PC-3 (cell line): ENCODE results near the gene ZNF473. TPM values are rescaled to one million over a fixed set of nuclear protein-coding genes. Genes with fewer than 3 reads are reported as not detected.

Experiments used
- ATAC-seq: fragments of 200-7000 bp; cut with Tn5 transposase; 2 replicates; pipeline ENCODE4 v1.9.1; 2020; ENCODE audit warnings: mild to moderate bottlenecking, moderate library complexity
- BruUV-seq: library from RNA; stranded (reverse); fragments of 400-500 nt; replicated peaks from 2 replicates; lab custom pipeline; 2021; lab: Mats Ljungman, UMichigan
- CTCF ChIA-PET: fragments of 300-600 bp; sonication (Branson Sonifier 250); formaldehyde crosslinking; loops from one replicate; lab custom pipeline; 2022; ENCODE audit warnings: antibody characterized with exemption; lab: Charles Lee
- POLR2A ChIA-PET: fragments of 300-600 bp; sonication (Branson Sonifier 250); formaldehyde crosslinking; loops from one replicate; lab custom pipeline; 2022; ENCODE audit warnings: antibody characterized with exemption; ENCODE audit not compliant: unreplicated experiment; lab: Charles Lee
- DNase-seq: peaks from one replicate; pipeline ENCODE4 v3.0.0-alpha.2; 2015
- H2AFZ ChIP-seq: fragments of 300-600 bp; sonication (generic); 2 replicates; pipeline ENCODE4 v1.6.0; 2016; ENCODE audit warnings: antibody characterized with exemption, low read length
- H3F3A ChIP-seq: fragments of 300-600 bp; sonication (generic); one replicate; pipeline ENCODE4 v1.6.0; 2017; ENCODE audit warnings: antibody characterized with exemption, low read length, control low read depth, mild to moderate bottlenecking; ENCODE audit not compliant: unreplicated experiment
- H3K27ac ChIP-seq: fragments of 300-600 bp; sonication (generic); 2 replicates; pipeline ENCODE4 v1.5.1; 2016; ENCODE audit warnings: mild to moderate bottlenecking, low read length
- H3K27me3 ChIP-seq: fragments of 300-600 bp; sonication (generic); 2 replicates; pipeline ENCODE4 v1.6.1; 2016; ENCODE audit warnings: low read length, mixed read lengths
- H3K36me3 ChIP-seq: fragments of 300-600 bp; sonication (generic); 2 replicates; pipeline ENCODE4 v1.6.1; 2016; ENCODE audit warnings: low read depth, mixed run types, low read length, mixed read lengths
- H3K4me1 ChIP-seq: fragments of 300-600 bp; sonication (generic); 2 replicates; pipeline ENCODE4 v1.5.1; 2016; ENCODE audit warnings: low read length; ENCODE audit not compliant: insufficient read depth
- H3K4me2 ChIP-seq: fragments of 300-600 bp; sonication (generic); 2 replicates; pipeline ENCODE4 v1.6.0; 2016; ENCODE audit warnings: low read length
- H3K4me3 ChIP-seq: fragments of 300-600 bp; sonication (generic); 2 replicates; pipeline ENCODE4 v1.5.1; 2016; ENCODE audit warnings: mild to moderate bottlenecking, low read length, mixed read lengths
- H3K79me2 ChIP-seq: fragments of 300-600 bp; sonication (generic); 2 replicates; pipeline ENCODE4 v1.6.1; 2017; ENCODE audit warnings: low read length, mixed read lengths
- H3K9ac ChIP-seq: fragments of 300-600 bp; sonication (generic); 2 replicates; pipeline ENCODE4 v1.6.0; 2016; ENCODE audit warnings: mild to moderate bottlenecking, low read length
- H3K9me2 ChIP-seq: fragments of 300-600 bp; sonication (generic); replicated peaks from 2 replicates; pipeline ENCODE4 v1.6.1; 2016; ENCODE audit warnings: mixed run types, low read length, mixed read lengths
- H3K9me3 ChIP-seq: fragments of 300-600 bp; sonication (generic); 2 replicates; pipeline ENCODE4 v1.6.1; 2016; ENCODE audit warnings: low read length, mixed read lengths
- H4K20me1 ChIP-seq: fragments of 300-600 bp; sonication (generic); 2 replicates; pipeline ENCODE4 v1.6.1; 2016; ENCODE audit warnings: low read length, mixed read lengths
- EZH2 ChIP-seq: fragments of 300-600 bp; sonication (generic); IDR thresholded peaks from one replicate; pipeline ENCODE4 v1.6.1; 2017; ENCODE audit warnings: antibody characterized with exemption, mild to moderate bottlenecking, low read length; ENCODE audit not compliant: unreplicated experiment
- EZH2phosphoT487 ChIP-seq: fragments of 300-600 bp; sonication (generic); IDR thresholded peaks from 2 replicates; pipeline ENCODE4 v1.6.1; 2018; ENCODE audit warnings: mild to moderate bottlenecking, antibody characterized with exemption, low read length, borderline replicate concordance
- intact Hi-C: fragments of 100-400 bp; cut with micrococcal nuclease; formaldehyde crosslinking; loops from 2 replicates; pipeline ENCODE4 v1.9.0; 2023
- total RNA-seq: library from RNA; depleted of rRNA; stranded (reverse); fragments of >200 nt; gene quantifications from 2 replicates; pipeline ENCODE4 v1.2.3, GENCODE V29; 2014
- TF ChIP-seq, protein P1 (sequence below): fragments of 300-600 bp; sonication (generic); conservative IDR thresholded peaks from 2 replicates; pipeline ENCODE4 v1.5.1; 2017; ENCODE audit warnings: antibody characterized with exemption, low read depth, mild to moderate bottlenecking, low read length

Gene ZNF473
- total RNA-seq, 1 experiment from 2014 or later: 18.5 TPM

DNA sequence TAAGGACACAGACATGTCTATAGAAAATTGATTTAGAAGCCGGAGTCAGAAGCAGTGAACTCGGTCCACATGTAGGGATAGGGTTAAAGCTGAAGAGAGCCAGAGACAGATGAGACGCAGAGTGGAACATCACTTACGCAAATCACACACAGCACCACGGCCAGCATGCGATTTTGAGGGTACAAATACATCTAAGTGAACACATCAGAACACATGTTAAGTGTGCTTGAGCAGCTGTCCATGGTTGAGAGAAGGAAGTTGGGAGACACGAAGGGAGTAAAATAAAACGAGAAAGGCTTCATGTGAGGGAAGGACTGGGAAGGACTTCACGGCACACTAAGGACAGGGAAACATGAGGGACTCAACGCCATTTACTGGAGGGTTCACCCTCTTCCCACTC is 39.5 kb upstream of the ZNF473 start:
- Histone ChIP-seq H3F3A (no peaks in the 10 kb centered on the region), H2AFZ (no peak overlapping the region)

DNA sequence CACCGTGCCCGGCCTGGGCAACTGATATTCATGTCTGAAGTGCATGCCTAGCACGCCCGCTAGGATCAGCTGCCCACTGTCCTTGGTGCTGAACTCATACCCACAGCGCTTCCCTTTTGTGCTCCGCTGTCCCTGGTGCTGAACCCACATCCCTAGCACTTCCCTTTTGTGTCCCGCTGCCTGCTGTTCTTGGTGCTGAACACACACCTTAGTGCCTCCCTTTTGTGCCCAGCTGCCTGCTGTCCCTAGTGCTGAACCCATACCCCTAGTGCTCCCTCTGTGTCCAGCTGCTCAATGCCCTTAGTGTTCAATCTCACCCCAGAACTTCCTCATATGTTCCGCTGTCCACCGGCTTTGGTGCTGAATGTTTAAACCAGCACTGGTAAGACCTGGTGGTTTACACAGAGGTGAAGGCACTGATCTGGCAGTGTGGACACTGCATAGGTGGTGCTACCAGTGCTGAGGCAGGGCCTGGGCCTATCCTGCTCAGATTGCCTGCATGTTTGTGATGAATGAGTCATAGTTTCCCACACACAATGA is 38.6 kb upstream of the ZNF473 start:
- H3K27ac ChIP-seq: no peak overlapping the region
- H3K4me2 ChIP-seq: no peak overlapping the region
- CTCF ChIA-PET: no interaction called here
- intact Hi-C loops: no loop called here
- no peak overlapping the region for H2AFZ ChIP-seq
- peaks cover 25% of the 10 kb centered on the region for H3K36me3 ChIP-seq
- ATAC-seq (peak; percentile 76), DNase-seq (peak; percentile 95)
- 0 out of 2 replicates have a peak, but pooled peaks cover 13% of the 10 kb centered on the region for H4K20me1 ChIP-seq
- peaks cover 14% of the 10 kb centered on the region for H3K4me1 ChIP-seq
- no TSS peak for BruUV-seq
- no peaks in the 10 kb centered on the region for H3F3A ChIP-seq
- H3K9ac ChIP-seq: no peak overlapping the region
- POLR2A ChIA-PET: no interaction called here
- H3K4me3 ChIP-seq: no peak overlapping the region
- H3K79me2 ChIP-seq: no peaks in the 10 kb centered on the region
- no peaks in the 10 kb centered on the region for H3K27me3 ChIP-seq
- TF ChIP-seq, protein P1, sequence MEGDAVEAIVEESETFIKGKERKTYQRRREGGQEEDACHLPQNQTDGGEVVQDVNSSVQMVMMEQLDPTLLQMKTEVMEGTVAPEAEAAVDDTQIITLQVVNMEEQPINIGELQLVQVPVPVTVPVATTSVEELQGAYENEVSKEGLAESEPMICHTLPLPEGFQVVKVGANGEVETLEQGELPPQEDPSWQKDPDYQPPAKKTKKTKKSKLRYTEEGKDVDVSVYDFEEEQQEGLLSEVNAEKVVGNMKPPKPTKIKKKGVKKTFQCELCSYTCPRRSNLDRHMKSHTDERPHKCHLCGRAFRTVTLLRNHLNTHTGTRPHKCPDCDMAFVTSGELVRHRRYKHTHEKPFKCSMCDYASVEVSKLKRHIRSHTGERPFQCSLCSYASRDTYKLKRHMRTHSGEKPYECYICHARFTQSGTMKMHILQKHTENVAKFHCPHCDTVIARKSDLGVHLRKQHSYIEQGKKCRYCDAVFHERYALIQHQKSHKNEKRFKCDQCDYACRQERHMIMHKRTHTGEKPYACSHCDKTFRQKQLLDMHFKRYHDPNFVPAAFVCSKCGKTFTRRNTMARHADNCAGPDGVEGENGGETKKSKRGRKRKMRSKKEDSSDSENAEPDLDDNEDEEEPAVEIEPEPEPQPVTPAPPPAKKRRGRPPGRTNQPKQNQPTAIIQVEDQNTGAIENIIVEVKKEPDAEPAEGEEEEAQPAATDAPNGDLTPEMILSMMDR: no peak
- no peak for TF ChIP-seq EZH2
- TF ChIP-seq EZH2phosphoT487: no peak
- no peaks in the 10 kb centered on the region for H3K9me3 ChIP-seq
- H3K9me2 ChIP-seq: no peaks in the 10 kb centered on the region

More for the DNA sequence above, 39.5 kb upstream of the ZNF473 start:
- TF ChIP-seq EZH2 (no peak), EZH2phosphoT487 (no peak)
- TF ChIP-seq, protein P1: no peak
- ATAC-seq (no peak), DNase-seq (no peak)
- H3K36me3 ChIP-seq: peaks cover 21% of the 10 kb centered on the region
- no TSS peak for BruUV-seq
- intact Hi-C loops: no loop called here
- no peaks in the 10 kb centered on the region for H3K27me3 ChIP-seq
- no peak overlapping the region for H3K9ac ChIP-seq
- ChIA-PET CTCF (no interaction called here), POLR2A (no interaction called here)
- 0 out of 2 replicates have a peak, but pooled peaks cover 13% of the 10 kb centered on the region for H4K20me1 ChIP-seq
- no peaks in the 10 kb centered on the region for H3K79me2 ChIP-seq
- H3K4me2 ChIP-seq: no peak overlapping the region
- no peaks in the 10 kb centered on the region for H3K9me2 ChIP-seq
- H3K4me3 ChIP-seq: no peak overlapping the region
- H3K4me1 ChIP-seq: peaks cover 14% of the 10 kb centered on the region
- H3K9me3 ChIP-seq: no peaks in the 10 kb centered on the region
- no peak overlapping the region for H3K27ac ChIP-seq

DNA sequence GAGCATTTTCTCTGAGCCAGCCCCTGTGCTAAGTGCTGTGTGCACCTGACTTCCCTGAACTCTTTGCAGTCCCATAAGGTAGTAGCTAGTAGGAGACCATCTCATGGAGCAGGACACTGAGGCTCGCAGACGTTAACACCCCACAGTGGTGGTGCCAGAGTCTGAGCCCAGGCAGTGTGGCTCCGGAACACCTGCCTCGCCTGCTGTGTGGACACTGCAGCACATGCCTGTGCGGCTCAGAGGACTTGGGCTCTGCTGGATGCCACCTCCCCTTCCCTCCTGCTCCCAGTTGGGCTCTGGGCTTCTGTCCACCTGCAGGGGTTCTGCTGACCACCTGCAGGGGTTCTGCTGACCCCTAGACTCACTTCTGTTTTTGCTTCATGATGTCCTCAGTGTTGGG is 37.8 kb upstream of the ZNF473 start:
- ATAC-seq: no peak
- H3K9me3 ChIP-seq: no peaks in the 10 kb centered on the region
- H4K20me1 ChIP-seq: 0 out of 2 replicates have a peak, but pooled peaks cover 13% of the 10 kb centered on the region
- no peak for DNase-seq
- H3K79me2 ChIP-seq: no peaks in the 10 kb centered on the region
- ChIA-PET POLR2A (no interaction called here), CTCF (no interaction called here)
- intact Hi-C loops: no loop called here
- TF ChIP-seq EZH2 (no peak), EZH2phosphoT487 (no peak)
- TF ChIP-seq, protein P1: no peak
- H2AFZ ChIP-seq: no peak overlapping the region
- H3K4me3 ChIP-seq: no peak overlapping the region
- no peaks in the 10 kb centered on the region for H3K27me3 ChIP-seq
- no peaks in the 10 kb centered on the region for H3F3A ChIP-seq
- BruUV-seq: no TSS peak
- H3K4me2 ChIP-seq: no peak overlapping the region
- no peaks in the 10 kb centered on the region for H3K9me2 ChIP-seq
- no peak overlapping the region for H3K9ac ChIP-seq
- H3K36me3 ChIP-seq: peaks cover 30% of the 10 kb centered on the region
- peaks cover 14% of the 10 kb centered on the region for H3K4me1 ChIP-seq
- peak overlapping the region; percentile 32; the same call in 1 of the 2 replicates for H3K27ac ChIP-seq
